PFSK-1 (cell line): ENCODE results near the gene RMDN3.

Experiments
- POLR2AphosphoS5 ChIP-seq: IDR thresholded peaks from 2 replicates; pipeline ENCODE4 v1.6.1; 2012; ENCODE audit warnings: low read depth, mild to moderate bottlenecking, control low read depth, low read length, moderate library complexity
- REST ChIP-seq, 2 experiments: IDR thresholded peaks; 2 replicates each; pipeline versions ENCODE4 v1.6.1 to v1.8.0; 2011 to 2012; ENCODE audit warnings: low read depth in 2 of 2, low read length in 2 of 2, control low read depth in 1 of 2, inconsistent platforms in 1 of 2, mild to moderate bottlenecking in 1 of 2, moderate library complexity in 1 of 2; ENCODE audit not compliant: insufficient read depth in 1 of 2

- no peak for TF ChIP-seq POLR2AphosphoS5
- no peak for TF ChIP-seq REST (IDR thresholded peaks at IDR 0.05; ENCODE audit: insufficient read depth in 1 of 2, low read depth in 2 of 2, low read length in 2 of 2)
Observed at GRCh38 chr15:40691737-40692136, 63.3 kb downstream of the RMDN3 start.
